MG63 (cell line): ENCODE data around the gene ING2. TPM values are rescaled to one million over a fixed set of nuclear protein-coding genes. Genes with fewer than 3 reads are reported as not detected.

Experiments used
- DNase-seq: peaks from one replicate; pipeline ENCODE4 v3.0.0-alpha.2; 2020
- H3K27me3 ChIP-seq: fragments of 250-450 bp; sonication (Bioruptor Pico); 2 replicates; pipeline ENCODE4 v1.5.1; 2020; ENCODE audit warnings: mild to moderate bottlenecking, moderate library complexity
- H3K36me3 ChIP-seq: fragments of 250-450 bp; sonication (Bioruptor Pico); 2 replicates; pipeline ENCODE4 v1.5.1; 2020; ENCODE audit warnings: mild to moderate bottlenecking, moderate library complexity
- H3K4me3 ChIP-seq: fragments of 250-450 bp; sonication (Bioruptor Pico); 2 replicates; pipeline ENCODE4 v1.5.1; 2020; ENCODE audit warnings: mild to moderate bottlenecking, moderate library complexity
- H3K9me3 ChIP-seq: fragments of 250-450 bp; sonication (Bioruptor Pico); 2 replicates; pipeline ENCODE4 v1.5.1; 2020; ENCODE audit warnings: mild to moderate bottlenecking, moderate library complexity
- total RNA-seq: library from RNA; depleted of rRNA; stranded (reverse); fragments of >200 nt; shearing (Covaris generic); gene quantifications from 2 replicates; pipeline ENCODE4 v1.2.3, GENCODE V29; 2014; ENCODE audit warnings: low replicate concordance; rRNA removed

Gene ING2
- total RNA-seq, 1 experiment from 2014 or later, result 8.0 TPM

DNA sequence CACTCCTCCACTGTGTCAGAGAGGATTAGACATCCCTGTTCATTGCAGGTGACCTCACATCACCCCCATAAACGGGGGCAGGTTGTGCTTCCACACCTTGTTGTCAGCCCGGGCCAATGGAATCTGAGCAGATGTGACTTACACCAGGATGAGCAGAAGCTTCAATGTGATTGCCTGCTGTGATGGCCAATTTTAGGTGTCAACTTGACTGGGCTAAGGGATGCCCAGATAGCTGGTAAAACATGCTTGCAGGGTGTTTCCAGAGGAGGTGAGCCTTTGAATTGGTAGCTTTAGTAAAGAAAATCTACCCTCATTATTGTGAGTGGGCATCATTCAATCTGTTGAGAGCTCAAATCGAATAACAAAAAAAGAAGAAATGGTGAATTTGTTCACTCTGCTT, 52.1 kb downstream of the ING2 start:
- H3K27me3 ChIP-seq, result no peaks in the 10 kb centered on the region
- H3K9me3 ChIP-seq, result no peaks in the 10 kb centered on the region
- H3K4me3 ChIP-seq, result no peak overlapping the region
- no peak for DNase-seq
- H3K36me3 ChIP-seq, result no peaks in the 10 kb centered on the region

DNA sequence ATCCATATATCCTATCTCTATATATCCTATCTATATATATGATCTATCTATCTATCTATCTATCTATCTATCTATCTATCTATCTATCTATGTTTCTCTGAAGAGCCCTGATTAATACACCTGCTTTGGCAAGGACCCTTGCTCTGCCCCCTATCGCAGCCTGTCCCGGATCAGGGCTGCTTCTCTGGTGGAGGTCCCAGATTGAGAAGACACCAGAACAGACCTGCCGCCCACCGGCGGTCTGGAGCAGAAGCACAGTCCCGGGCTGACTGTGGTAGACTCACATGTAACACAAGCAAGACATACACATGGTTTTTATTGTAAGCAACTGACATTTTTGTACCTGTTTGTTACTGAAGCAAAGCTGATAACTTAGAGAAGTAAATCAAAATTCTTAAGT, 52.8 kb downstream of the ING2 start:
- Histone ChIP-seq H3K9me3 (no peaks in the 10 kb centered on the region), H3K36me3 (no peaks in the 10 kb centered on the region), H3K4me3 (no peak overlapping the region), H3K27me3 (no peaks in the 10 kb centered on the region)
- DNase-seq, result no peak

GRCh38 chr4:183558873-183559272, 54.0 kb downstream of the ING2 start:
- H3K27me3 ChIP-seq, result no peaks in the 10 kb centered on the region
- no peak for DNase-seq
- no peaks in the 10 kb centered on the region for H3K9me3 ChIP-seq
- no peaks in the 10 kb centered on the region for H3K36me3 ChIP-seq
- no peak overlapping the region for H3K4me3 ChIP-seq

DNA sequence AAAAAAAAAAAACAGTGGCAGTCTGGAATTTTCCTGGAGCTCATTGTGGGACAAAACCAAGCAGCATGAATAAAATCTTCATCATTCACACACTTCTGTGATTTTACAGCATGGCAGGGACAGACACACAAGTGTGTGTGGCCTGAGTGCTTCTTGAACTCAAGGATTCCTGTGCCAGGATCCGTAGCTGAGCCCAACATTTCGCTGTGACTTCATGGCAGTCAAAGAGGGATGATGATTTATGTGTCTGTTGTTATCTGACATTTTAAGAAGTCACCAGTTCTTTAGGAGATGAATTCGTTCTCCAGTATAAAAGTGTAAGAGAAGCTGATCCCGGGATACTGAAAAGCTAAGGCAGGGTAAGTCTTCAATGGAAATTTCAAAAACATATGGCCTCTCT, 57.0 kb downstream of the ING2 start:
- H3K36me3 ChIP-seq, result no peaks in the 10 kb centered on the region
- no peak for DNase-seq
- no peaks in the 10 kb centered on the region for H3K27me3 ChIP-seq
- H3K4me3 ChIP-seq, result no peak overlapping the region
- H3K9me3 ChIP-seq, result no peaks in the 10 kb centered on the region

Other genes starting within 250 kb of the ING2 start
- gene CLDN22, start 184.8 kb upstream of the ING2 start, total RNA-seq, result not detected in 2 replicates
- not detected in 2 replicates for gene CLDN24, start 182.6 kb upstream of the ING2 start, total RNA-seq
- 14.4 and 15.1 TPM in 2 replicates for gene CDKN2AIP, start 60.4 kb upstream of the ING2 start, total RNA-seq
- 38.5 and 111 TPM in 2 replicates for gene RWDD4, start 154.1 kb downstream of the ING2 start, total RNA-seq
- gene TRAPPC11, start 154.2 kb downstream of the ING2 start, total RNA-seq, result 20.3 and 24.7 TPM in 2 replicates